Nucleus accumbens (tissue), 56 donors: ENCODE results near the gene WIPI1.
"Not testable (repeated sequence)": the region's sequence is repeated elsewhere in the genome, so short reads cannot be mapped to it uniquely, and the experiment has no call there.

Experiments
- DNase-seq, 56 donors: peaks; one replicate each; lab custom pipeline; 2025; lab: John Stamatoyannopoulos, UW

The WIPI1 gene

DNA sequence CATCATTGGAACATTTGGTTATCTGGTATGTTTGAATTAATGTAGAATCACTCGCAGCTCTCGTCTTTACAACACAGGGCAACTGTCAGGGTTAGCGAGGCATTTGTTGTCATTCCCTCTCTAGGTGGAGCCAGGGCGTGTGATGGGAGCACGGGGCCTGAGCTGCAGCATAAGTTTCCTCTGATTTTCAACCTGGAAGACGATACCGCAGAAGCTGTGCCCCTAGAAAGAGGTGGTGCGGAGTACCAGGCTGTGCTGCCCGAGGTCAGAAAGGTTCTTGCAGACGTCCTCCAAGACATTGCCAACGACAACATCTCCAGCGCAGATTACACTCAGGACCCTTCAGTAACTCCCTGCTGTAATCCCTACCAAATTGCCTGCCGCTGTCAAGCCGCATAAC, 37.2 kb downstream of the WIPI1 start:
- DNase-seq, result no peak

GRCh38 chr17:68418876-68419275, 38.4 kb downstream of the WIPI1 start:
- DNase-seq, result no peak

DNA sequence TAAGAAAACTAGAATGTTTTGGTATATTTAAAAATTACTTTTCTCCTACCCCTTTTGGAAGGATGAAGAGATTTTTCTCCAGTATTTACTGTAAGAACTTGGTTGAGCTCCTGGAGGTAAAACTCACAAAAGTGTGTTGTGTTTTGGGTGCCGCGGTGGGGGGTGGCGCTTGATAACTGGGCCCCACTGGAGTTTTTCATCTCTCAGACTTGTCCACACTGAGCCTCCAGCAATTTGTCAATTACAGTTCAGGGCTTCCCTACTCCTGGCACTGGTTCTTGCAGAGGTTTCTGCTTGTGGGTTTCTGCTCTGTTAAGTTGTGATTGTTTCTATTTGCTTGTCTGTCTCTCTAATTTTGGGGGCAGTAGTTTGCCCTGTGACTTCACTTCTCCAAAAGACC, 40.0 kb downstream of the WIPI1 start:
- no peak for DNase-seq

DNA sequence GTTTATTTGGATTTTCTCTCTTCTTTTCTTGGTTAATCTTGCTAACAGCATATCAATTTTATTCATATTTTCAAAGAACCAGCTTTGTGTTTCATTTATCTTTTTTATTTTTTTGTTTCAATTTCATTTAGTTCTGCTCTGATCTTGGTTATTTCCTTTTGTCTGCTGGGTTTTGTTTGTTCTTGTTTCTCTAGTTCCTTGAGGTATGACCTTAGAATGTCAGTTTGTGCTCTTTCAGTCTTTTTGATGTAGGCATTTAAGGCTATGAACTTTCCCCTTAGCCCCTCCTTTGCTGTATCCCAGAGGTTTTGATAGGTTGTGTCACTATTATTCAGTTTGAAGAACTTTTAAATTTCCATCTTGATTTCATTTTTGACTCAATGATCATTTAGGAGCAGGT, 42.4 kb downstream of the WIPI1 start:
- DNase-seq, result not testable (repeated sequence)

GRCh38 chr17:68413597-68414560, 43.4 kb downstream of the WIPI1 start:
- DNase-seq, result not testable (repeated sequence)

GRCh38 chr17:68407656-68408055, 49.6 kb downstream of the WIPI1 start:
- not testable (repeated sequence) for DNase-seq

DNA sequence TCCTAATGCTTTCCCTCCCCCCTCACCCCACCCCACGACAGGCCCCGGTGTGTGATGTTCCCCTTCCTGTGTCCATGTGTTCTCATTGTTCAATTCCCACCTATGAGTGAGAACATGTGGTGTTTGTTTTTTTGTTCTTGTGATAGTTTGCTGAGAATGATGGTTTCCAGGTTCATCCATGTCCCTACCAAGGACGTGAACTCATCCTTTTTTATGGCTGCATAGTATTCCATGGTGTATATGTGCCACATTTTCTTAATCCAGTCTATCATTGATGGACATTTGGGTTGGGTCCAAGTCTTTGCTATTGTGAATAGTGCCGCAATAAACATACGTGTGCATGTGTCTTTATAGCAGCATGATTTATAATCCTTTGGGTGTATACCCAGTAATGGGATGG, 53.5 kb downstream of the WIPI1 start:
- DNase-seq, result not testable (repeated sequence)

GRCh38 chr17:68403122-68403521, 54.2 kb downstream of the WIPI1 start:
- DNase-seq, result no peak

- DNase-seq, result no peak
Measured at GRCh38 chr17:68401288-68401687, 56.0 kb downstream of the WIPI1 start.

- no peak for DNase-seq
Measured at GRCh38 chr17:68400404-68400735, 56.9 kb downstream of the WIPI1 start.

DNA sequence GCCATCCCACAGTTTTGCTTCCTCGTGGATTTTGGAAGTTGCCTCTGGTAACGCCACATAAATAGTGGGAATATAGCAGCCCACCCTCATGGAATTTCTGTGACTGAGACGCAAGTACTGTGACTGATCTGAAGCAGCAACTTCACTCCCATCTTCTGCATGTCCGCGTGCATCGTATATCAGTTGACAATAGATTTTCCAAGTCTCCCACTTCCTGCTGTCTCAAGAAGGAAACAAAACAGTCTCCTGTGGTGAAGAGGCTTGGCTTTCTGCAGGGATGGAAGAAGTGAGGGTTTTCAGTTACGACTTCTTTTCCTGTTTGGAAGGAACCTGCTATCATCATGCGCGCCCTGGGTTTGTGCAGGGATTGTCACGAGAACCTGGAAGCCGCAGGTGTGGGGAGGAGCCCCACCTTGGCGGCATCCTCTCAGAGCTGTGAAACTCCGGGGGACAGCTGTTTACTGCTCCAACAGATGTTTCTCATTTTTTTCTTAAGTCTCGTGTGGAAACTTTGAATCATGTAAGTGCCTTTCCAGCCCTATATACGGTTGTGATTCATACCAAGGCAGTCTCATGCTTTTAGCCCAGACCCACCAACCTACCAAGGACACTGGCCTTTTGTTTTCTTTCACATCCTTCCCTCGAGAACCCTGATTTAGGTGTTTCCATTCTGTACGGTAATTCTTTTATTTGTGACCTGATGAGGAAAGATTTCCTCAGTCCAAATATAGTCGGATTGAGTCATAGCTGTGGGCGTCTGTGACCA, 57.5 kb downstream of the WIPI1 start:
- no peak for DNase-seq

DNA sequence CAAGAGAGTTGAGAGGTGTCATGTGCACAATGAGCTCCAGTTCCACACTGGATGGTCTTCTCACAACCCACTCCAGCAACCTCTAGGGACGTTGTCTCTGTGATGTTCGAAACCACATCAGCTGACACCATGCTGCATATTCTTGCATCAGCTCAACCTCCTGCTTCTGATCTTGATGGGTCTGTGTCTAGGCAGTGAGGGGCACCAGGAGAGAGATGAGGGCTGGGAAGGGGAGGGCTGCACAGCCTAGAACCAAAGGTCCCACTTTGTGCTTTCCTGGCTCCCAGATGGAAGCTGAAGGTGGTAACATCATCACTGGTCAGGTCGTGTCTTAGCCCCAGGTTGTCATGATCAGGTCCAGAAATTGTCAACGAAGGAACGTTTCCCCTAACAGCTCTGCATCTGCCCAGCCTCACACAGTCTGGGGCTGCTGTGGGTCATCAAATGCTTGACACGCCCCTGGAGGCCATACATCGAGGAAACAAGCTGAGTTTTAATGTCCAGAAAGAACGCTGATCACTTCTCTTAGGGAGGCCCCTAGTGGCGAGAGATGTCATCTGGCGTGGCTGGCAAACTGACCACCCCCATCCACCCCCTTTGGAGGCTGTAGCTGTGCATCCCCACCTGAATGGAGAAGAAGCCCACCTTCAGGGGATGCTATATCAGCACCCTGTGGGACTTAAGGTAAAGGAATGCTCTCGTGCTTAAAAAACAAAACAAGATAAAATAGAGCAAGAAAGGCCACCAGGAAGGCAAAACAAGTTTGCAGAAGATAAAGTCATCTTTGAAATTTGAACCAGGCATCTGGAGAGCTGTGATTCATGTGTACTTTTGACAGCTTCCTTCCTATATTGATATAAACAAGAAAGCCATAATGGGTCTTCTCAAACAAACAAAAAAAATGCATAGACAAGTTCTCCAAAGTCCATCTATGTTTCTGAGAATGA, 58.3 kb downstream of the WIPI1 start:
- peak in 5 of 56 donors; percentile 6 to 19 (median 10) for DNase-seq

- no peak for DNase-seq
Measured at GRCh38 chr17:68397108-68397536, 60.2 kb downstream of the WIPI1 start.

DNA sequence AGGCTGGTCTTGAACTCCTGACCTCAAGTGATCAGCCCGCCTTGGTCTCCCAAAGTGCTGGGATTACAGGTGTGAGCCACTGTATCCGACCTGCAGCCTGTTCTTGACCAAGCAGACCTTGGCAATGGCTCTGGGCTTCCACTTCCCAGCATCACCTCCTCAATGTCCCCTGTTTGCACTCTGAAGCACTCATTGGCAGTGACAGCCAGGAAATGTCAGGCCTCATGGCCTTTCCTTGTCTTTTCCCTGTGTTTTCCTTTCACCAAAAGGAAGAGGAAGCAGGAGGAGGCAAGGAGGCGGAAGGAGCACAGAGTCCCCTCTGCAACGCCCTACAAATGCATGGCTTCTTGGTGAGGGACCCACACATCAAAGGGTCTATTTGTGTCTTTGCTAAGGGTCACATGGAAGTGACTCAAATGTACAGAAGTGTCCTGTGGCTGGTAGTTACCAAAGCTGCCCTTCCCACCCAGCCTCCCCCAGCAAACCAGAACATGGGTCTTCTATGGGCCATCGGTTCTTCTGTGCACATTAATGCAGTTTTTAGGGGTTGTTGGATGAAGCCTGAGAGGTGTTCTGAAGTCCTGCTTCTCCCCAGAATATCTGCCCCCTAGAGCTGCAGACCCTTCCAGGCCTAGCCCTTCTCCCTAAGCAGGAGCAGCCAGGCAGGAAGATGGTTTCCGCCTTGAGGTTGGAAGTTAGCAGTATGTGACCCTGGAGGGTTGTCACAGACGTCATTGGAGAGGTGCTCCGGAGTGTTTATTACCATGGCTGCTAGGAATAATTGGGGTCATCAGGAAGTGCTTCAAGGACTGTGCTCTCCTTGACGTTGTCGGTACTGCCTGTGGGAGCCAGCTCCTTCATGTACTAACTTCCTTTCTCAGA, 60.8 kb downstream of the WIPI1 start:
- no peak for DNase-seq

- DNase-seq, result no peak
Measured at GRCh38 chr17:68394608-68395331, 62.5 kb downstream of the WIPI1 start.

GRCh38 chr17:68391561-68392268, 65.6 kb downstream of the WIPI1 start:
- DNase-seq, result no peak

GRCh38 chr17:68390888-68391545, 66.3 kb downstream of the WIPI1 start:
- DNase-seq, result no peak

GRCh38 chr17:68389041-68389440, 68.3 kb downstream of the WIPI1 start:
- no peak for DNase-seq
